Lung (tissue), 12 donors: ENCODE measurements around the gene MAP3K14. TPM values are rescaled to one million over a fixed set of nuclear protein-coding genes. Genes with fewer than 3 reads are reported as not detected.
A peak's percentile ranks its signal among the peaks of the same experiment; 100 is the strongest.

ENCODE experiments used
- ATAC-seq: fragments of 200-7000 bp; cut with Tn5 transposase; one replicate; pipeline ENCODE4 v1.9.1; 2020; ENCODE audit warnings: moderate number of reproducible peaks; ENCODE audit not compliant: insufficient read depth, low FRiP score
- DNase-seq, 3 donors: peaks; one replicate each; pipeline ENCODE4 v3.0.0-alpha.2; 2013 to 2017
- H3K27ac ChIP-seq, 2 donors: one replicate each; pipeline ENCODE4 v1.5.1; 2013; ENCODE audit warnings: mild to moderate bottlenecking in 2 of 2, moderate library complexity in 2 of 2, control low read depth in 1 of 2, inconsistent platforms in 1 of 2, low read depth in 1 of 2, low read length in 1 of 2
- H3K27me3 ChIP-seq, 3 donors: one replicate each; pipeline ENCODE4 v1.5.1; 2013; ENCODE audit warnings: low read length in 2 of 3; ENCODE audit not compliant: control insufficient read depth in 3 of 3, insufficient read depth in 3 of 3
- H3K36me3 ChIP-seq, 4 donors: one replicate each; pipeline ENCODE4 v1.5.1; 2013; ENCODE audit warnings: low read length in 4 of 4, mild to moderate bottlenecking in 1 of 4, moderate library complexity in 1 of 4; ENCODE audit not compliant: control insufficient read depth in 4 of 4, insufficient read depth in 4 of 4
- H3K4me1 ChIP-seq, 5 donors: one replicate each; pipeline ENCODE4 v1.5.1; 2013; ENCODE audit warnings: low read length in 5 of 5, mild to moderate bottlenecking in 2 of 5, moderate library complexity in 1 of 5; ENCODE audit not compliant: control insufficient read depth in 5 of 5, insufficient read depth in 5 of 5
- H3K4me3 ChIP-seq: one replicate; pipeline ENCODE4 v1.5.1; 2013; ENCODE audit warnings: mild to moderate bottlenecking, control low read depth, moderate library complexity
- H3K9ac ChIP-seq, 2 donors: one replicate each; pipeline ENCODE4 v1.5.1; 2013; ENCODE audit warnings: low read length in 2 of 2, control low read depth in 1 of 2; ENCODE audit not compliant: insufficient read depth in 1 of 2
- H3K9me3 ChIP-seq, 4 donors: one replicate each; pipeline ENCODE4 v1.5.1; 2013; ENCODE audit warnings: low read length in 3 of 4, mild to moderate bottlenecking in 1 of 4, moderate library complexity in 1 of 4; ENCODE audit not compliant: control insufficient read depth in 4 of 4, insufficient read depth in 3 of 4
- CTCF ChIP-seq: IDR thresholded peaks from 2 replicates; pipeline ENCODE4 v1.5.1; 2012; ENCODE audit warnings: mild to moderate bottlenecking; ENCODE audit errors: control extremely low read depth, extremely low read depth
- WGBS, 2 donors: extraction: QIAGEN DNeasy Blood & Tissue Kit; methylation state at CpG; one replicate each; pipeline ENCODE4 v1.1.7; 2013; 5-methylcytosine and 5-hydroxymethylcytosine counted together
- polyA plus RNA-seq, 2 donors: library from polyadenylated mRNA; stranded (reverse); fragments of 200-250 nt; gene quantifications; one replicate each; pipeline ENCODE4 v1.2.1, GENCODE V29; 2013
- total RNA-seq, 2 donors: library from RNA; depleted of rRNA in 1 of 2; stranded (reverse); fragments of >200 nt in 1 of 2; gene quantifications; one replicate each; pipeline ENCODE4 v1.2.1, GENCODE V29; 2014 to 2021
- donor health status: control.
- donor health status: control.
- donor health status: Bipolar disorder and iron deficiency.
- donor health status: healthy.
- donor health status: DM: yes; HTN: yes; CAD: no.

The MAP3K14 gene
- total and polyA plus RNA-seq, 4 donors, result 5.9 to 13.5 (median 7.8) TPM

GRCh38 chr17:45313421-45313771 is 3.4 kb downstream of the MAP3K14 start:
- 85 to 86% methylated on average over 5 of the region's 5 CpGs for WGBS, 2 donors

GRCh38 chr17:45312477-45313420 is 4.1 kb downstream of the MAP3K14 start:
- Histone ChIP-seq H3K27me3 (no peaks in the 10 kb centered on the region), H3K4me3 (no peak overlapping the region), H3K4me1 (peaks cover 25 to 53% (median 42%) of the 10 kb centered on the region in 5 donors), H3K9me3 (peaks cover 0 to 2% (median 0%) of the 10 kb centered on the region in 4 donors), H3K27ac (peak overlapping the region; percentile 75 to 96), H3K9ac (no peak overlapping the region), H3K36me3 (peaks cover 0 to 5% (median 1%) of the 10 kb centered on the region in 4 donors)
- DNase-seq (no peak), ATAC-seq (no peak)
- WGBS, 2 donors, result 27 to 52% methylated on average over 8 of the region's 8 CpGs
- TF ChIP-seq CTCF, result no peak

More at GRCh38 chr17:45313421-45313771, 3.4 kb downstream of the MAP3K14 start:
- Histone ChIP-seq H3K4me1 (peaks cover 25 to 55% (median 41%) of the 10 kb centered on the region in 5 donors), H3K27me3 (no peaks in the 10 kb centered on the region), H3K4me3 (no peak overlapping the region), H3K27ac (peak overlapping the region; percentile 75 to 96), H3K9ac (no peak overlapping the region), H3K9me3 (peaks cover 0 to 2% (median 0%) of the 10 kb centered on the region in 4 donors), H3K36me3 (peaks cover 0 to 5% (median 1%) of the 10 kb centered on the region in 4 donors)
- TF ChIP-seq CTCF, result no peak
- ATAC-seq (no peak), DNase-seq (no peak)

- H3K27ac ChIP-seq, result peak overlapping the region; percentile 78 to 96
- H3K9ac ChIP-seq, result peak overlapping the region in 1 of 2 donors; percentile 26
- peaks cover 0 to 2% (median 0%) of the 10 kb centered on the region in 4 donors for H3K9me3 ChIP-seq
- no peaks in the 10 kb centered on the region for H3K27me3 ChIP-seq
- H3K36me3 ChIP-seq, result peaks cover 0 to 5% (median 1%) of the 10 kb centered on the region in 4 donors
- 20 to 48% methylated on average over 10 of the region's 10 CpGs for WGBS, 2 donors
- DNase-seq, result no peak
- H3K4me3 ChIP-seq, result no peak overlapping the region
- ATAC-seq, result peak; percentile 15
- TF ChIP-seq CTCF, result no peak
- peaks cover 25 to 55% (median 48%) of the 10 kb centered on the region in 5 donors for H3K4me1 ChIP-seq
These were observed 4.9 kb downstream of the MAP3K14 start for GRCh38 chr17:45311760-45312476.
